Vagina (tissue), 2 donors: ENCODE results near the gene SLC24A3.

Source experiments
- CTCF ChIP-seq, 3 experiments: fragments of 450-650 bp in 2 of 3; fragments of 200-600 bp in 1 of 3; sonication (generic) in 1 of 3; IDR thresholded peaks; one replicate each; pipeline ENCODE4 v1.5.1; 2017 to 2019; ENCODE audit warnings: antibody characterized with exemption in 3 of 3, mild to moderate bottlenecking in 2 of 3, moderate library complexity in 2 of 3
- POLR2A ChIP-seq, 2 donors: fragments of 450-650 bp; IDR thresholded peaks; one replicate each; pipeline ENCODE4 v1.6.1; 2017; ENCODE audit warnings: antibody characterized with exemption in 2 of 2, mild to moderate bottlenecking in 2 of 2, moderate library complexity in 2 of 2
- POLR2AphosphoS5 ChIP-seq, 2 donors: sonication (generic); formaldehyde crosslinking; IDR thresholded peaks; one replicate each; pipeline ENCODE4 v1.9.0; 2017; ENCODE audit warnings: antibody characterized with exemption in 2 of 2, mild to moderate bottlenecking in 2 of 2, low read depth in 1 of 2; ENCODE audit not compliant: insufficient read depth in 1 of 2

GRCh38 chr20:19272976-19273654, 60.7 kb downstream of the SLC24A3 start:
- TF ChIP-seq CTCF (IDR thresholded peaks at IDR 0.05), result no peak
- no peak for TF ChIP-seq POLR2A (IDR thresholded peaks at IDR 0.05)
- no peak for TF ChIP-seq POLR2AphosphoS5 (IDR thresholded peaks at IDR 0.05; ENCODE audit: insufficient read depth in 1 of 2, low read depth in 1 of 2)
